SK-N-SH (cell line): ENCODE data around the gene ADRM1. TPM values are rescaled to one million over a fixed set of nuclear protein-coding genes. Genes with fewer than 3 reads are reported as not detected.
A peak's percentile ranks its signal among the peaks of the same experiment; 100 is the strongest.

ENCODE experiments used
- CTCF ChIA-PET: fragments of 300-600, 350-600 bp; formaldehyde crosslinking; extraction: SDS; loops from one replicate; lab custom pipeline; 2021; lab: Yijun Ruan, JAX
- POLR2A ChIA-PET: fragments of 350-600 bp; sonication (Branson Sonifier 250); formaldehyde crosslinking; extraction: SDS; loops from one replicate; lab custom pipeline; 2020; ENCODE audit warnings: antibody characterized with exemption, inconsistent platforms; lab: Yijun Ruan, JAX
- DNase-seq: peaks from one replicate; pipeline ENCODE4 v3.0.0; 2012
- H2AFZ ChIP-seq: fragments of 200-600 bp; sonication (generic); 2 replicates; pipeline ENCODE4 v1.8.1; 2016; ENCODE audit warnings: antibody characterized with exemption, mild to moderate bottlenecking, low read depth
- H3F3A ChIP-seq: fragments of 200-600 bp; sonication (generic); replicated peaks from 2 replicates; pipeline ENCODE3; 2016; ENCODE audit warnings: antibody characterized with exemption, mild to moderate bottlenecking; ENCODE audit not compliant: insufficient read depth
- H3K27ac ChIP-seq, 2 experiments: fragments of 200-500 bp in 1 of 2; fragments of 200-600 bp in 1 of 2; sonication (Bioruptor generic) in 1 of 2; sonication (generic), shearing (Covaris generic) in 1 of 2; 2 replicates each; pipeline versions ENCODE4 v1.5.1 to v1.6.1; 2014 to 2016; ENCODE audit warnings: low read depth in 2 of 2, inconsistent platforms in 1 of 2, low read length in 1 of 2, mild to moderate bottlenecking in 1 of 2, mixed read lengths in 1 of 2
- H3K27me3 ChIP-seq: fragments of 200-600 bp; sonication (generic), shearing (Covaris generic); 2 replicates; pipeline ENCODE4 v1.6.1; 2016; ENCODE audit warnings: mixed run types; ENCODE audit not compliant: insufficient read depth
- H3K36me3 ChIP-seq, 2 experiments: fragments of 200-500 bp in 1 of 2; fragments of 200-600 bp in 1 of 2; sonication (Bioruptor generic) in 1 of 2; sonication (generic) in 1 of 2; replicated peaks in 1 of 2; 2 replicates each; pipeline versions ENCODE3 to v1.5.1; 2014 to 2016; ENCODE audit warnings: low read length in 1 of 2, mild to moderate bottlenecking in 1 of 2; ENCODE audit not compliant: insufficient read depth in 2 of 2, control insufficient read depth in 1 of 2
- H3K4me1 ChIP-seq, 2 experiments: fragments of 200-500 bp in 1 of 2; fragments of 200-600 bp in 1 of 2; sonication (Bioruptor generic) in 1 of 2; sonication (generic), shearing (Covaris generic) in 1 of 2; 2 replicates each; pipeline versions ENCODE4 v1.5.1 to v1.6.1; 2014 to 2016; ENCODE audit warnings: low read depth in 1 of 2, low read length in 1 of 2, mixed run types in 1 of 2; ENCODE audit not compliant: insufficient read depth in 2 of 2, control insufficient read depth in 1 of 2
- H3K4me2 ChIP-seq: fragments of 200-600 bp; sonication (generic), shearing (Covaris generic); 2 replicates; pipeline ENCODE4 v1.6.1; 2017; ENCODE audit warnings: mixed run types
- H3K4me3 ChIP-seq, 2 experiments: fragments of 200-500 bp in 1 of 2; fragments of 200-600 bp in 1 of 2; sonication (Bioruptor generic) in 1 of 2; sonication (generic), shearing (Covaris generic) in 1 of 2; 2 replicates each; pipeline versions ENCODE4 v1.5.1 to v1.8.1; 2014 to 2016; ENCODE audit warnings: low read depth in 2 of 2, inconsistent platforms in 1 of 2, low read length in 1 of 2, mild to moderate bottlenecking in 1 of 2, mixed read lengths in 1 of 2, moderate library complexity in 1 of 2
- H3K79me2 ChIP-seq: fragments of 200-600 bp; sonication (generic); 2 replicates; pipeline ENCODE4 v1.8.1; 2017; ENCODE audit warnings: mild to moderate bottlenecking; ENCODE audit not compliant: insufficient read depth
- H3K9ac ChIP-seq: fragments of 200-600 bp; sonication (generic); 2 replicates; pipeline ENCODE4 v1.6.1; 2017; ENCODE audit warnings: mixed run types
- H3K9me2 ChIP-seq: fragments of 200-600 bp; sonication (generic); 2 replicates; pipeline ENCODE4 v1.6.1; 2017; ENCODE audit warnings: mixed run types
- H3K9me3 ChIP-seq: fragments of 200-600 bp; sonication (generic); 2 replicates; pipeline ENCODE4 v1.6.1; 2017; ENCODE audit warnings: mixed run types, mild to moderate bottlenecking, moderate library complexity
- H4K20me1 ChIP-seq: fragments of 200-600 bp; sonication (generic); 2 replicates; pipeline ENCODE4 v1.6.1; 2017; ENCODE audit warnings: mild to moderate bottlenecking, mixed run types; ENCODE audit not compliant: insufficient read depth
- ELF1 ChIP-seq: IDR thresholded peaks from 2 replicates; pipeline ENCODE4 v1.4.0; 2012
- FOXJ3 ChIP-seq: sonication (generic); formaldehyde crosslinking; IDR thresholded peaks from 2 replicates; pipeline ENCODE4 v1.5.1; 2020; ENCODE audit warnings: mild to moderate bottlenecking, missing genetic modification reagents
- FOXM1 ChIP-seq: IDR thresholded peaks from 2 replicates; pipeline ENCODE4 v1.4.0; 2012; ENCODE audit warnings: low read depth, mild to moderate bottlenecking
- GATA2 ChIP-seq: sonication (generic); formaldehyde crosslinking; IDR thresholded peaks from 2 replicates; pipeline ENCODE4 v1.5.0; 2020; ENCODE audit warnings: mild to moderate bottlenecking, missing genetic modification reagents
- JUND ChIP-seq: IDR thresholded peaks from 2 replicates; pipeline ENCODE4 v1.4.0; 2012
- MEF2A ChIP-seq: IDR thresholded peaks from 2 replicates; pipeline ENCODE4 v1.4.0; 2012; ENCODE audit warnings: low read depth, borderline replicate concordance
- MXI1 ChIP-seq: IDR thresholded peaks from 2 replicates; pipeline ENCODE4 v1.6.1; 2012; ENCODE audit warnings: mild to moderate bottlenecking, low read depth, low read length, improper control_type of control experiment
- NFIC ChIP-seq: IDR thresholded peaks from 2 replicates; pipeline ENCODE4 v1.4.0; 2012; ENCODE audit warnings: borderline replicate concordance
- POLR2AphosphoS5 ChIP-seq: IDR thresholded peaks from 2 replicates; pipeline ENCODE4 v1.6.1; 2012; ENCODE audit warnings: low read depth, low read length
- RAD21 ChIP-seq: IDR thresholded peaks from 2 replicates; pipeline ENCODE4 v1.6.1; 2012; ENCODE audit warnings: mild to moderate bottlenecking, low read length
- RXRA ChIP-seq: IDR thresholded peaks from 2 replicates; pipeline ENCODE4 v1.4.0; 2012; ENCODE audit warnings: low read depth, mild to moderate bottlenecking, borderline replicate concordance
- SIN3A ChIP-seq: IDR thresholded peaks from 2 replicates; pipeline ENCODE4 v1.6.1; 2012; ENCODE audit warnings: low read depth, mild to moderate bottlenecking, low read length, moderate library complexity, borderline replicate concordance
- TAF1 ChIP-seq: IDR thresholded peaks from 2 replicates; pipeline ENCODE4 v1.6.1; 2012; ENCODE audit warnings: low read depth, mild to moderate bottlenecking, low read length, moderate library complexity, borderline replicate concordance
- TEAD4 ChIP-seq: IDR thresholded peaks from 2 replicates; pipeline ENCODE4 v1.4.0; 2012; ENCODE audit warnings: mild to moderate bottlenecking, borderline replicate concordance; ENCODE audit not compliant: insufficient read depth
- YY1 ChIP-seq: IDR thresholded peaks from 2 replicates; pipeline ENCODE4 v1.4.0; 2012; ENCODE audit warnings: low read depth, mild to moderate bottlenecking
- WGBS: methylation state at CpG from one replicate; pipeline ENCODE4 v1.1.6; 2017; ENCODE audit warnings: low lambda C conversion rate; 5-methylcytosine and 5-hydroxymethylcytosine counted together
- polyA plus RNA-seq, 3 experiments: library from polyadenylated mRNA; depleted of rRNA; stranded (reverse); fragments of >200 nt; gene quantifications; 2 replicates each; pipeline ENCODE4 v1.2.3, GENCODE V29; 2012
- TF ChIP-seq, protein P1 (sequence below): IDR thresholded peaks from 2 replicates; pipeline ENCODE4 v1.4.0; 2012; ENCODE audit warnings: low read depth, borderline replicate concordance
- TF ChIP-seq, protein P2 (sequence below): IDR thresholded peaks from 2 replicates; pipeline ENCODE4; 2012
- TF ChIP-seq, protein P3 (sequence below): fragments of 150-350 bp; IDR thresholded peaks from 2 replicates; pipeline ENCODE4 v1.6.1; 2017; ENCODE audit warnings: antibody characterized with exemption, low read length, low read depth, borderline replicate concordance
- TF ChIP-seq, protein P4 (sequence below): fragments of 200-600 bp; sonication (generic); IDR thresholded peaks from 2 replicates; pipeline ENCODE4 v1.6.1; 2017; ENCODE audit warnings: antibody characterized with exemption, mild to moderate bottlenecking, moderate library complexity

The ADRM1 gene
- polyA plus RNA-seq, 1 of the 3 experiments (the other 2 are of a cell fraction) = 142 TPM

DNA sequence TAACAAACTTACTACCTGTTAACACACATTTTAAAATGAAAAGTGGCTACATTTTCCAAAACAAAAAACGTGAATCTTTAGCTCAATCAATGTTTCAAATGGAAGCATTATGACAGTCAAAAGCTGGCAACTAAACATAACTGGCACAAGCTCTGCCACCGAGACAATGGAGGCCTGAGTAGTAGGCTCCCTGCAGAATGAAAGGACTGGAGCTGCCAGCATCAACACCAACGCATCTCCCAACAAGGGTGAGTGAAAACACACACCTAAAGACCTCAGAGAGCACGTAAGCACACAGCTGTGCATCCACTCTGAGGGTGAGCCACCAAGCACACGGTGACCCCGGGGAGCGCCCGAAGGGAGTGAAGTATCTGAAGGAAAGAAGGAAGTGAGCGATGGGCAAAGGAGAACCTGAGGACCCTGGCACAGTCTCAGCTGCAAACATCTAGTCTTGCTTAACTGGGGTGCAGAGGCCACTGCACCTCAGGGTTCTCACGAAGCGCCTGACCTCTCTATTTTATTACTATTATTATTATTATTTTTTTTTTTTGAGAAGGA, 1.6 kb upstream of the ADRM1 start:
- Histone ChIP-seq H3K79me2 (peaks cover 34% of the 10 kb centered on the region), H3F3A (peaks cover 12% of the 10 kb centered on the region), H3K9me2 (no peaks in the 10 kb centered on the region), H4K20me1 (peaks cover 29% of the 10 kb centered on the region), H3K27me3 (no peaks in the 10 kb centered on the region), H3K4me3 (no peak overlapping the region), H3K9ac (no peak overlapping the region), H3K9me3 (no peaks in the 10 kb centered on the region), H3K4me2 (no peak overlapping the region), H3K27ac (peak overlapping the region in 1 of 2 experiments; percentile 94; a peak in 1 of 4 replicates), H3K36me3 (peaks cover 5 to 31% of the 10 kb centered on the region in 2 experiments), H3K4me1 (peaks cover 7 to 26% of the 10 kb centered on the region in 2 experiments; a peak in 2 of 4 replicates), H2AFZ (no peak overlapping the region)
- no peak for DNase-seq
- ChIA-PET CTCF (interaction anchor here (0.8 to 3.2 kb wide), 9 partner anchors 9 to 290 kb away, joined by 3 to 25 read pairs (median 6); partner anchors contain the start of gene LAMA5), POLR2A (no interaction called here)
- WGBS = 92% methylated on average over 11 of the region's 11 CpGs
- TF ChIP-seq, protein P1, sequence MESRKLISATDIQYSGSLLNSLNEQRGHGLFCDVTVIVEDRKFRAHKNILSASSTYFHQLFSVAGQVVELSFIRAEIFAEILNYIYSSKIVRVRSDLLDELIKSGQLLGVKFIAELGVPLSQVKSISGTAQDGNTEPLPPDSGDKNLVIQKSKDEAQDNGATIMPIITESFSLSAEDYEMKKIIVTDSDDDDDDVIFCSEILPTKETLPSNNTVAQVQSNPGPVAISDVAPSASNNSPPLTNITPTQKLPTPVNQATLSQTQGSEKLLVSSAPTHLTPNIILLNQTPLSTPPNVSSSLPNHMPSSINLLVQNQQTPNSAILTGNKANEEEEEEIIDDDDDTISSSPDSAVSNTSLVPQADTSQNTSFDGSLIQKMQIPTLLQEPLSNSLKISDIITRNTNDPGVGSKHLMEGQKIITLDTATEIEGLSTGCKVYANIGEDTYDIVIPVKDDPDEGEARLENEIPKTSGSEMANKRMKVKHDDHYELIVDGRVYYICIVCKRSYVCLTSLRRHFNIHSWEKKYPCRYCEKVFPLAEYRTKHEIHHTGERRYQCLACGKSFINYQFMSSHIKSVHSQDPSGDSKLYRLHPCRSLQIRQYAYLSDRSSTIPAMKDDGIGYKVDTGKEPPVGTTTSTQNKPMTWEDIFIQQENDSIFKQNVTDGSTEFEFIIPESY = no peak
- TF ChIP-seq FOXM1 (no peak), SIN3A (no peak), TEAD4 (no peak), GATA2 (no peak), ELF1 (no peak), JUND (no peak), YY1 (no peak), MEF2A (no peak), NFIC (no peak), RAD21 (no peak), MXI1 (no peak), TAF1 (no peak), RXRA (no peak), FOXJ3 (CRISPR knock-in tag) (no peak), POLR2AphosphoS5 (no peak)
- TF ChIP-seq, protein P2, sequence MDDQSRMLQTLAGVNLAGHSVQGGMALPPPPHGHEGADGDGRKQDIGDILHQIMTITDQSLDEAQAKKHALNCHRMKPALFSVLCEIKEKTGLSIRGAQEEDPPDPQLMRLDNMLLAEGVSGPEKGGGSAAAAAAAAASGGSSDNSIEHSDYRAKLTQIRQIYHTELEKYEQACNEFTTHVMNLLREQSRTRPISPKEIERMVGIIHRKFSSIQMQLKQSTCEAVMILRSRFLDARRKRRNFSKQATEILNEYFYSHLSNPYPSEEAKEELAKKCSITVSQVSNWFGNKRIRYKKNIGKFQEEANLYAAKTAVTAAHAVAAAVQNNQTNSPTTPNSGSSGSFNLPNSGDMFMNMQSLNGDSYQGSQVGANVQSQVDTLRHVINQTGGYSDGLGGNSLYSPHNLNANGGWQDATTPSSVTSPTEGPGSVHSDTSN = no peak
- TF ChIP-seq, protein P3, sequence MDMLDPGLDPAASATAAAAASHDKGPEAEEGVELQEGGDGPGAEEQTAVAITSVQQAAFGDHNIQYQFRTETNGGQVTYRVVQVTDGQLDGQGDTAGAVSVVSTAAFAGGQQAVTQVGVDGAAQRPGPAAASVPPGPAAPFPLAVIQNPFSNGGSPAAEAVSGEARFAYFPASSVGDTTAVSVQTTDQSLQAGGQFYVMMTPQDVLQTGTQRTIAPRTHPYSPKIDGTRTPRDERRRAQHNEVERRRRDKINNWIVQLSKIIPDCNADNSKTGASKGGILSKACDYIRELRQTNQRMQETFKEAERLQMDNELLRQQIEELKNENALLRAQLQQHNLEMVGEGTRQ = no peak
- TF ChIP-seq, protein P4, sequence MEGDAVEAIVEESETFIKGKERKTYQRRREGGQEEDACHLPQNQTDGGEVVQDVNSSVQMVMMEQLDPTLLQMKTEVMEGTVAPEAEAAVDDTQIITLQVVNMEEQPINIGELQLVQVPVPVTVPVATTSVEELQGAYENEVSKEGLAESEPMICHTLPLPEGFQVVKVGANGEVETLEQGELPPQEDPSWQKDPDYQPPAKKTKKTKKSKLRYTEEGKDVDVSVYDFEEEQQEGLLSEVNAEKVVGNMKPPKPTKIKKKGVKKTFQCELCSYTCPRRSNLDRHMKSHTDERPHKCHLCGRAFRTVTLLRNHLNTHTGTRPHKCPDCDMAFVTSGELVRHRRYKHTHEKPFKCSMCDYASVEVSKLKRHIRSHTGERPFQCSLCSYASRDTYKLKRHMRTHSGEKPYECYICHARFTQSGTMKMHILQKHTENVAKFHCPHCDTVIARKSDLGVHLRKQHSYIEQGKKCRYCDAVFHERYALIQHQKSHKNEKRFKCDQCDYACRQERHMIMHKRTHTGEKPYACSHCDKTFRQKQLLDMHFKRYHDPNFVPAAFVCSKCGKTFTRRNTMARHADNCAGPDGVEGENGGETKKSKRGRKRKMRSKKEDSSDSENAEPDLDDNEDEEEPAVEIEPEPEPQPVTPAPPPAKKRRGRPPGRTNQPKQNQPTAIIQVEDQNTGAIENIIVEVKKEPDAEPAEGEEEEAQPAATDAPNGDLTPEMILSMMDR = no peak
